Measurements from ENCODE around the gene ERCC5. TPM values are rescaled to one million over a fixed set of nuclear protein-coding genes. Genes with fewer than 3 reads are reported as not detected.

The ERCC5 gene
- total and polyA plus RNA-seq, 12 donors, result 18.1 to 59.5 (median 33.4) TPM

DNA sequence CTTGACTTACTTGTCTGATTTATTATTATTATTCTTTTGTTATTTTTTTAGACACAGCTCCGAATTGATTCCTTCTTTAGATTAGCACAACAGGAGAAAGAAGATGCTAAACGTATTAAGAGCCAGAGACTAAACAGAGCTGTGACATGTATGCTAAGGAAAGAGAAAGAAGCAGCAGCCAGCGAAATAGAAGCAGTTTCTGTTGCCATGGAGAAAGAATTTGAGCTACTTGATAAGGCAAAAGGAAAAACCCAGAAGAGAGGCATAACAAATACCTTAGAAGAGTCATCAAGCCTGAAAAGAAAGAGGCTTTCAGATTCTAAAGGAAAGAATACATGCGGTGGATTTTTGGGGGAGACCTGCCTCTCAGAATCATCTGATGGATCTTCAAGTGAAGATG, 29.4 kb downstream of the ERCC5 start:
- 84 to 87% methylated on average over 4 of the region's 4 CpGs for WGBS, 2 donors
- Histone ChIP-seq H3K4me3 (no peak overlapping the region), H3K27me3 (no peaks in the 10 kb centered on the region), H3K27ac (no peak overlapping the region), H3K4me1 (peaks cover 0 to 43% (median 14%) of the 10 kb centered on the region in 9 donors), H3K36me3 (peaks cover 0 to 68% (median 29%) of the 10 kb centered on the region in 9 donors), H3K9me3 (no peaks in the 10 kb centered on the region)
- no peak for DNase-seq
- TF ChIP-seq, protein P1, sequence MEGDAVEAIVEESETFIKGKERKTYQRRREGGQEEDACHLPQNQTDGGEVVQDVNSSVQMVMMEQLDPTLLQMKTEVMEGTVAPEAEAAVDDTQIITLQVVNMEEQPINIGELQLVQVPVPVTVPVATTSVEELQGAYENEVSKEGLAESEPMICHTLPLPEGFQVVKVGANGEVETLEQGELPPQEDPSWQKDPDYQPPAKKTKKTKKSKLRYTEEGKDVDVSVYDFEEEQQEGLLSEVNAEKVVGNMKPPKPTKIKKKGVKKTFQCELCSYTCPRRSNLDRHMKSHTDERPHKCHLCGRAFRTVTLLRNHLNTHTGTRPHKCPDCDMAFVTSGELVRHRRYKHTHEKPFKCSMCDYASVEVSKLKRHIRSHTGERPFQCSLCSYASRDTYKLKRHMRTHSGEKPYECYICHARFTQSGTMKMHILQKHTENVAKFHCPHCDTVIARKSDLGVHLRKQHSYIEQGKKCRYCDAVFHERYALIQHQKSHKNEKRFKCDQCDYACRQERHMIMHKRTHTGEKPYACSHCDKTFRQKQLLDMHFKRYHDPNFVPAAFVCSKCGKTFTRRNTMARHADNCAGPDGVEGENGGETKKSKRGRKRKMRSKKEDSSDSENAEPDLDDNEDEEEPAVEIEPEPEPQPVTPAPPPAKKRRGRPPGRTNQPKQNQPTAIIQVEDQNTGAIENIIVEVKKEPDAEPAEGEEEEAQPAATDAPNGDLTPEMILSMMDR (IDR thresholded peaks at IDR 0.05), result no peak
- no peak for ATAC-seq
- intact Hi-C loops (cut with DNase I), result no loop called here

DNA sequence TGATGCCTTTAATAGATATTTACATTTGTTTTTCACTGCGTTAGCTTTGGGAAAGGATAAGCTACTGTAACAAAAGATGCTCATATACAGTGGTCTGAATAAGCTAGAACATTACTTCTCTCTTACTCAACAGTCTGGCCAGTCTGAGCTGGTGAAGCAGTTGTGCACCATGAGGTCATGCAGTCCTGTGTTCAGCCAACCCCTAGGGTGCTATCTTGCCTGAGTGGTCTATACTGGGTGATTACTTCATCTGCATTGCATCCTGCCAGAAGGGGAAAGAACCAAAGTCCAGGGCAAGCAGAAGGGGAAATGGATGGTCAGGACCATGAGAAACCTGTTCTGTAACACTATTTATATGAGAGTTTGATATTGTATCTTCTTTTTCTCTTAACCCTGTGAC, 31.5 kb downstream of the ERCC5 start:
- H3K4me1 ChIP-seq, result peaks cover 0 to 26% (median 7%) of the 10 kb centered on the region in 9 donors
- peak overlapping the region in 4 of 10 donors; percentile 73 to 85 (median 80) for H3K27ac ChIP-seq
- peaks cover 0 to 54% (median 28%) of the 10 kb centered on the region in 9 donors for H3K36me3 ChIP-seq
- DNase-seq (peak in 1 of 2 donors; percentile 62), ATAC-seq (peak; percentile 84 to 95 (median 88))
- H3K27me3 ChIP-seq, result no peaks in the 10 kb centered on the region
- WGBS, 2 donors, result 81 to 94% methylated on average over 1 of the region's 1 CpG
- intact Hi-C loops (cut with DNase I), result no loop called here
- TF ChIP-seq, protein P1 (IDR thresholded peaks at IDR 0.05), result no peak
- no peak overlapping the region for H3K4me3 ChIP-seq
- no peaks in the 10 kb centered on the region for H3K9me3 ChIP-seq

DNA sequence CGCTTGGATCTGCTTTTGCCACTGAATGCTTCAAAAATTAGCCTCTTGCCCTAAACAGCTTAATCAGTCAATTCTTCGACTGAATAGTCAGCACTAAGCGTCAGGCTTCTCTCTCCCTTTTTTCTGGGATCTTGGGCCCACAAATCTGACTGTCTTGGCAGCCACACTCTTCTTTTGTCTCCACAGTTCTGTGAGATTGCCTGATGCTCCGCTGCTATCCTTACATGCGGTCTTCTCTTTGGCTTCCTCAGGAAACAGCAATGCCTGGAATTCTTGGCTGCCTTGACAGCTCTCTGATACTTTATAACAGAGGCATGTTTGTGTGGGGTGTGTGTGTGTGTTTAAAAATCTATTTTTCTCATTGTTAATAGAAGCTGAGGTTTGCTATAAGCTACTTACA, 32.6 kb downstream of the ERCC5 start:
- no peak overlapping the region for H3K4me3 ChIP-seq
- TF ChIP-seq, protein P1 (IDR thresholded peaks at IDR 0.05), result no peak
- H3K9me3 ChIP-seq, result no peaks in the 10 kb centered on the region
- DNase-seq (no peak), ATAC-seq (peak in 2 of 8 donors; percentile 27 to 35)
- H3K27me3 ChIP-seq, result no peaks in the 10 kb centered on the region
- intact Hi-C loops (cut with DNase I), result no loop called here
- H3K27ac ChIP-seq, result peak overlapping the region in 4 of 10 donors; percentile 73 to 85 (median 80)
- H3K4me1 ChIP-seq, result peaks cover 0 to 26% (median 7%) of the 10 kb centered on the region in 9 donors
- 35 to 41% methylated on average over 5 of the region's 5 CpGs for WGBS, 2 donors
- peaks cover 0 to 42% (median 16%) of the 10 kb centered on the region in 9 donors for H3K36me3 ChIP-seq

DNA sequence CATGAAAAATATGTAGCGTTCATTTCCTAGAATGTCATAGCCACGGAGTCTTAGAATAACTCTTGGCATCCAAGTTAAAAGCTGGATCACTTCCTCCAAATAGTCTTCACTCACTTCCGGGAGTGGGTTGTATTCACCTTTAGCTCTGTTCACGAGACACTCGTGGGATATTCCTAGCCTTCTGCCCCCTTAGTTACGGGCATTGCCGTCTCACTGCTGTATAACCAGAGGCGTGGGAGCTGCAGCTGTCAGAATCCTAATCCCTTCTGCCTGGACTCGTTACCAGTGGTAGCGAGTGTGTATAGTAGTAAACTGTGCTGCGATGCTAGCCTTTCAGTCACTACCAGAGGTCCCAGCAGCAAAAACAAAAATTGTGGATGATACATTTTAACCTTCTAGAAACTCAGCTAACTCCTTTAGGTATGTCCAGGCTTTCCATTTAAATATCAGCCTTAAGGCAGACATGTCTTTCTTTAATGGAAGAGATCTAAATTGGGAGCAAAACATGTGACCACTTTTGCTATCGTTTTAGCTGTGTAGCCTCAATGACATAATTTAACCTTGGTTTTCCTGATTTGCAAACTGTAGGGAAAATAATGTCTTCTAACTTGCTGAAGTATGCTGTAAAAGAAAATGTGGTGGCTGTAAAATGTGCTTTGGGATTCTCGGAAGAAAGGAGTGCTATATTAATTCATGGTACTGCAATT, 34.1 kb downstream of the ERCC5 start:
- intact Hi-C loops (cut with DNase I), result no loop called here
- Histone ChIP-seq H3K27me3 (no peaks in the 10 kb centered on the region), H3K27ac (peak overlapping the region in 9 of 10 donors; percentile 3 to 85 (median 73)), H3K4me1 (peaks cover 0 to 26% (median 7%) of the 10 kb centered on the region in 9 donors), H3K4me3 (peak overlapping the region in 7 of 10 donors; percentile 8 to 36 (median 26)), H3K36me3 (peaks cover 0 to 28% (median 13%) of the 10 kb centered on the region in 9 donors), H3K9me3 (no peaks in the 10 kb centered on the region)
- TF ChIP-seq, protein P1 (IDR thresholded peaks at IDR 0.05), result no peak
- ATAC-seq, result peak; percentile 32 to 96 (median 64)
- 41 to 53% methylated on average over 13 of the region's 13 CpGs for WGBS, 2 donors
- DNase-seq, result peak in 1 of 2 donors; percentile 22
